HG03565 (cell line): ENCODE measurements around the gene CNTLN.
"Not testable (repeated sequence)": the region's sequence is repeated elsewhere in the genome, so short reads cannot be mapped to it uniquely, and the experiment has no call there.

Source experiments
- ATAC-seq: cut with Tn5 transposase; IDR thresholded peaks from one replicate; pipeline ENCODE4 v1.9.1; 2021; ENCODE audit warnings: mild to moderate bottlenecking, moderate library complexity; ENCODE audit not compliant: unreplicated experiment

Gene CNTLN

GRCh38 chr9:17134396-17135294 is at the start of gene CNTLN:
CNTLN (plus strand) TSS chr9:17135040; CDS start chr9:17135066, 26 bp downstream.
- ATAC-seq, result peak; percentile 62

GRCh38 chr9:17088566-17088965 is 46.3 kb upstream of the CNTLN start:
- ATAC-seq, result no peak

GRCh38 chr9:17090041-17090440 is 44.8 kb upstream of the CNTLN start:
- no peak for ATAC-seq

- ATAC-seq, result no peak
These were observed 18.4 kb upstream of the CNTLN start for GRCh38 chr9:17116400-17116837.

GRCh38 chr9:17117372-17117771 is 17.5 kb upstream of the CNTLN start:
- ATAC-seq, result no peak

GRCh38 chr9:17120203-17120602 is 14.6 kb upstream of the CNTLN start:
- ATAC-seq, result no peak

GRCh38 chr9:17121264-17121663 is 13.6 kb upstream of the CNTLN start:
- no peak for ATAC-seq

- no peak for ATAC-seq
These were observed 4.5 kb upstream of the CNTLN start for GRCh38 chr9:17130291-17130690.

- ATAC-seq, result no peak
These were observed 4.1 kb upstream of the CNTLN start for GRCh38 chr9:17130725-17131124.

- no peak for ATAC-seq
These were observed 3.3 kb upstream of the CNTLN start for GRCh38 chr9:17131494-17131893.

- peak; percentile 25 for ATAC-seq
These were observed 688 bp downstream of the CNTLN start for GRCh38 chr9:17135295-17136160.

GRCh38 chr9:17137566-17137965 is 2.7 kb downstream of the CNTLN start:
- no peak for ATAC-seq

- ATAC-seq, result no peak
These were observed 3.7 kb downstream of the CNTLN start for GRCh38 chr9:17138503-17138902.

GRCh38 chr9:17140418-17140817 is 5.6 kb downstream of the CNTLN start:
- ATAC-seq, result no peak

GRCh38 chr9:17148324-17148723 is 13.5 kb downstream of the CNTLN start:
- no peak for ATAC-seq

- no peak for ATAC-seq
These were observed 24.6 kb downstream of the CNTLN start for GRCh38 chr9:17159469-17159868.

GRCh38 chr9:17160327-17160726 is 25.5 kb downstream of the CNTLN start:
- ATAC-seq, result no peak

- ATAC-seq, result no peak
These were observed 30.9 kb downstream of the CNTLN start for GRCh38 chr9:17165764-17166163.

- ATAC-seq, result no peak
These were observed 31.5 kb downstream of the CNTLN start for GRCh38 chr9:17166346-17166745.

GRCh38 chr9:17171309-17172094 is 36.7 kb downstream of the CNTLN start:
- ATAC-seq, result no peak

- ATAC-seq, result not testable (repeated sequence)
These were observed 42.7 kb downstream of the CNTLN start for GRCh38 chr9:17177496-17177895.
